NCI-H2107 treated with DMSO at 0.1 percent for 48 hours (cell line): ENCODE data around the gene FAU.
"Not testable (repeated sequence)": the region's sequence is repeated elsewhere in the genome, so short reads cannot be mapped to it uniquely, and the experiment has no call there.

ENCODE experiments used
- DNase-seq: peaks from one replicate; lab custom pipeline; 2025; ENCODE audit not compliant: unreplicated experiment; lab: John Stamatoyannopoulos, UW

The FAU gene

DNA sequence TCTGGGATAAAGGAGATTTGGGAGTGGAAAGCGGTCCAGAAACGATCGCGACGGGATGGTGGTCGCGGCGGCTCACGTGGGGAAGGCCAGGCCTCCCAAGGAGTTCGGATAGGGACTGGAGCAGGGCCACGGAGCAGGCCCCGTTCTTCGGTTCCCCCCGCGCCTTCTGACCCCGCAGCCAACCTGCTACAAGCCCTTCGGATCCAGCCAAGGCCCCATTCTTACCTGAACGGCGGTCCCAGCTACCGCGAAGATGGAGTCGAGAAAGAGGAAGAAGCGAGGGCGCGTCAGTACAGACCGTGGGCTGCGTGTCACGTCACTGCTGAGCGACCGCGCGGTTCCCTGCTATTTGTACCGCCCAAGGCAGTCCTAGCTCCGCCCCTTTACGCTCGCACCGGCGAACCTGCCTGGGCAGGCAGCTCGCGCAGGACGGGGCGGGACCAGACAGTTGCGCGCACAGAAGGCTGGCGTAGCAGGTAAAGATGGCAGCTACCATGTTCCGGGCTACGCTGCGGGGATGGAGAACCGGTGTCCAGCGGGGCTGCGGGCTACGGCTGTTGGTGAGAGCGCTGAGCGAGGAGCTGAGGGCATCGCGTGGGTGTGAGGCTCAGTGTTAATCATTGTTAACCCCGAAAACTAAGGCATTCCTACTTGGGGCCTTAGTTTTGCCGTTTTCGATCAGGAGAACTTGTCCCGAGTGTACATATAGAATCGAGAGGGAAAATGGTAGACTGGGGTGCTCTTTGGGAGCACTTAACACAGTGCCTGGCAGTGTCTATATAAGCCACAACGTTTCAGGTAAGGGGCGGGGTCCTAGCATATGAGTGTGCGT is at the start of gene FAU, which contains the start of gene MRPL49:
Gene FAU (minus strand): TSS at position 270 of the 832 bp plus-strand sequence. CDS start 321 bp downstream, outside the sequence.
Gene MRPL49 (plus strand): TSS at position 457 of the 832 bp plus-strand sequence. CDS start 26 bp downstream, at position 483.
- peak; percentile 96 for DNase-seq

DNA sequence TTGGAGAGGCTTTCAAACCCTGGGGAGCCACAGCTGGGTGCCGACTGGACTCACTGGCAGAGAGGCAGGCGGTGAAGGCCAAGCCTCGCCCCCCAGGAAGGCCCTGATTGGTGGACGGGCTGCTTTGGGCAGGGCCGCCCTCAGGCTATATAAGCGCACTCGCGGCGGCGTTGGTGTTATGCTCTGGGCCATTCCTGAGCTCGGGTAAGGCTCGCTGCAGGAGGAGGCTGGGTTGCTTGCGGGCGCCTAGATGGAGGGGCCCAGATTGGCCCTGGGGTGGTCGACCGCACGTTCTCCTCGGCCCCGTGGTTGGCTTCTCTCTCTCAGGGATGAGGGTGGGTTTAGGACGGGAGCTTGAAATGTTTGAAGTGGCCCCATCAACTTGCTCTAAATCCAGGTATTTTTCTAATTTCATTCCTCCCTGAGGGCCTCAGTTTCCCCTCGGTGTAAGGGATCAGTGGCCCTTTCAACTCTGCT is 48.2 kb upstream of the FAU start, which contains the start of gene SPDYC:
Gene SPDYC (plus strand): TSS at position 176 of the 477 bp plus-strand sequence. CDS start 1,125 bp downstream, outside the sequence.
- DNase-seq, result no peak

DNA sequence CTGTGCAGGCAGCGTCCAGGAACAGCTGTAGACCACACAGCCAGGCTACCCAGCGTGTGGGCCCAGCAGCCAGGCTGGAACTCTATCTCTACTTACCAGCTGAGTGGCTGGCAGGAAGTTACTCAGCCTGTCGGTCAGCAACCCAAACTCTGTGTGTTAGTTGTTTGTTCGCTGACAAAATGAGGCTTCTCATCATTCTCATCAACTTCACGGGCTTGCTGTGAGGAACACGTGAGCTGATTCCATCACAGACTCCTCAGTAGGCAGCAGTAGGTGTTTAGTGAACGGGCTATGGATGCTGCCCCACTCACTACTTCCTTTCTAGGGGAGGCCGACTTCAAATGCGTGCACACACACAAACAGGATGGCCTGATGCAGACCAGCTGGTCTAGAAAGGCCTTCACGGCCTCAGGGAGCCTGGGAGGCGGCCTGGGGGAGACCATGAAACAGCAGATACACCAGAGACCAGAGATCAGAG is 47.3 kb upstream of the FAU start:
- no peak for DNase-seq

DNA sequence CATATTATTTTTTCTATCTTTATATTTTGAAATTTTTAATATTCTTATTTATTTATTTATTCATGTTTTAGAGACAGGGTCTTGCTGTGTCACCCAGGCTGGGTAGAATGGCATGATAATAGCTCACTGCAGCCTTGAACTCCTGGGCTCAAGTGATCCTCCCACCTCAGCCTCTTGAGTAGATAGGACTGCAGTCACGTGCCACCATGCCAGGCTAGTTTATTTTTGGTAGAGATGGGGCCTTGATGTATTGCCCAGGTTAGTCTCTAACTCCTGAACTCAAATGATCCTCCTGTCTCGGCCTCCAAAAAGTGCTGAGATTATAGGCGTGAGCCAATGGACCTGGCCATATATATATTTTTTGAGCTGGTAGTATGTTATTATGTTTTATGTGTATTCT is 45.7 kb upstream of the FAU start:
- no peak for DNase-seq

DNA sequence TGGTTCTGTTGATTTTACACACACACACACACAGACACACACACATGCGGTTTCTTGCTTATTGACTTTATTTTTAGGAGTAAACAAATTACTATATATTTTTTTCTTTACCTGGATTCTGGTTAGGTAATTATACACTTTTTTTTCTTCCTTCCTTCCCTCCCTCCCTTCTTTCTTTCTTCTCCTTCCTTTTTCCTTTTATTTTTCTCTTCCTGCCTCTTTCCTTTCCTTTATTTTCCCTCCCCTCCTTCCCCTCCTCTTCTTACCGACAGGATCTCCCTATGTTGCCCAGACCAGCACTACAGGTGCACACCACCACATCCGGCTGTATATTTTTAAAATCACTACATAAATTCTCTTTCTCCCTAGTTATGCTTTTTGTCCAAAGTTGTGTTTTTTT is 45.0 kb upstream of the FAU start:
- DNase-seq, result no peak

DNA sequence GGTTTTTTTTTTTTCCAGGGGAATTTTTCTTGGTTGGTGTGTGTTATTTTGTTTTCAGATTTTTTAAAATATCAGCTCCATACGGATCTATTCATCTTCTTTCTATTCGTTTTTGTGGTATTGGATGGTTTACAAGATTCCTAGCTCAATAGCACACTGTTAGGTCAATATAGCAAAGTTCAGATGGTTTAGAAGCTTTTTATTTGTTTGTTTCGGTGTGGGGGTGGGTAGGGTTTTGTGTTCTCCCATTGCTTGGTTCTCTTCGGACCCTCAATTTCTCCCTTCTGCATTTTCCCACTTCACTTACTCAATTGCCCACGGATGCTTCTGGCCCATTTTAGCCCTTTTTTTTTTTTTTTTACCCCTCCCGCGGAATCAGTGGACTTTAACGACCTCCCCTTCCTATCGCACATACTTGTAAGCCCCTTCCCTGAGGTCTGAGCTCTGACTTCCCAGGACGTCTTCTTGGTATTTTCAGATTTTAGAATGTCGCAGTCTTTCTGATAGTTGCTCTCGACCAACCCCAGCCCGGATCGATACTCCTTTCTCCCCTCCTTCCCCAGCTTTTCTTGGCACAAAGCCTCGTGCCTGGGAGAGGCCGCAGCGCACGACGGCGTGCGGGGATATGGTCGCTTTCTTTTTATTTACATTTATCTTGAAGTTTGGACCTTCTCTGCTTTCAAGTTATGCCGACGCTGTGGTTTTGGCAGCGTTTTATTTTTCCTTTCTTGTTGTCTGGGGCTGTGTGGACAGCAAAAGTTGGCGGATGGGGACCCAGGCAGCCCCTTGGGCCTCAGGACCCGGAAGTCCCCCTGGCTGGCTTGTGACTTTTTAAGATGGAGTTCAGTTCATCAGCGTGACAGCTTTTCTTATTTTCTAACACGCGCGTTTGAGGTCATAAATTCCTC is 43.7 kb upstream of the FAU start:
- DNase-seq, result no peak

DNA sequence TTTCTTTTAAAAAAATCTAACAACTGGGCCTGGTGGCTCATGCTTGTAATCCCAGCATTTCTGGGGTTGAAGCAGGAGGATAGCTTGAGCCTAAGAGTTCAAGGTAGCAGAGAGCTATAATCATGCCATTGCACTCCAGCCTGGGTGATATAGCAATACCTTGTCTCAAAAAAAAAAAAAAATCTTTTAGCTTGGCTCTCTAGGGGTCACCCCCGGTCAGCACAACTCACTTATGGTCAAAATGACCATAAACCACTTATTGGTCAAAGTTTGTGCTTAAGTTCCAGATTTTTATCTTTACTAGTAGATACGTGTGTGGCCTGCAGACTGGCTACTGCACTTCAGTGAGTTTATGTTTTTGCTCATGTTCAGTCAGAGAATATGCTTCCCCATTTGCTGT is 41.8 kb upstream of the FAU start:
- DNase-seq, result no peak

DNA sequence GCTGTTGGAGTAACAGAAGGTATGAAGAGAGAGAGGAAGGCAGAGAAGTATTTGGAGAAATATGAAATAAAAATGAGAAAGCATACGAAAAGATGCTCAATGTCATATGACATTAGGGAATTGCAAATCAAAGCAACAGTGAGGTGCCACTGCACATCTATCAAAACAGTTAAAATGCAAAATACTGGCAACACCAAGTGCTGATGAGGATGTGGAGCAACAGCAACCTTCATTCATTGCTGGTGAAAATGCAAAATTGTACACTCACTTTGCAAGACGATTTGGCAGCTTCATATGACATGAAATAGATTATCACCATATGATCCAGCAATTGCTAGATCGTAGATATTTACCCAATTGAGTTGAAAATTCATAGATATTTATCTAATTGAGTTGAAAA is 38.7 kb upstream of the FAU start:
- DNase-seq, result no peak

DNA sequence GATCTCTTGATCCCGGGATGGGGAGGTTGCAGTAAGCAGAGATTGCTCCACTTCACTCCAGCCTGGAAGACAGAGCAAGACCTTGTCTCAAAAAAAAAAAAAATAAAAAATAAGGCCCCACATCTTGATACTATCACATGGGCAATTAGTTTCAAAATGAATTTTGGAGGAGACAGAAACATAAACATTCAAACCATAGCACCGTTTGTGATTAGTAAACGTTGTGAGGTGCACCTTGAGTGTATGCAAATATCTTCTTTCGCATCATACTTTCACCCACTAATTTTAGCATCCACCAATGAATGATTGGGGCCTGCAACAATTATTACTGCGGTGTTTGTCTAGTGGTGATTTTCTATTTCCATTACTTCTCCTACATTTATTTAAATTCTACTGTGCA is 37.1 kb upstream of the FAU start:
- no peak for DNase-seq

DNA sequence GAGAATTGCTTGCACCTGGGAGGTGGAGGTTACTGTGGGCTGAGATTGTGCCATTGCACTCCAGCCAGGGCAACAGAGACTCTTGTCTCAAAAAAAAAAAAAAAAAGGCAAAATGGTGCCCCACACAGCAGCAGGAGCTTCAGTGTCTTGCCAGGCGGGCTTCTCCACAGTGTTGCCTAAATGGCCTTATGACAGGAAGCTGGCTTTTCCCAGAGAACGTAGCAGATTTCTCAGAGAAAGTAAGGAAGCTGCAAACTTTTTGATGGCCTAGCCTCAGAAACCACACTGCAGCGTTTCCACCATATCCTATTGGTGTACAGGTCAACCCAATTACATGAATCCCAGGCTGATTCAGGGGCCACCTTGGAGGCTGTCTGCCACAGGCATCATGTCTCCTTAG is 35.4 kb upstream of the FAU start:
- no peak for DNase-seq

DNA sequence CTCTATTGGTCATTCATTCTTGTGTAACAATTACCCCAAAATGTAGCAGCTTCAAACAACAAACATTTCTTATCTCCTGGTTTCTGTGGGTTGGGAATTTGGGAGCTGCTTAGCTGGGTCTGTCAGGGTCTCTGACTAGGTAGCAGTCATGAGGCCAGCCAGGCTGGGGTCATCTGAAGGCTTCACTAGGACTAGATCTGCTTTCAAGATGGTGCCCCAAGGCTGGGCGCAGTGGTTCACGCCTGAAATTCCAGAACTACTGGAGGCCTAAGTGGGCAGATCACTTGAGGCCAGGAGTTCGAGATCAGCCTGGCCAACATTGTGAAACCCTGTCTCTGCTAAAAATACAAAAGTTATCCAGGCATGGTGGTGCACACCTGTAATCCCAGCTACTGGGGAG is 35.0 kb upstream of the FAU start:
- no peak for DNase-seq

DNA sequence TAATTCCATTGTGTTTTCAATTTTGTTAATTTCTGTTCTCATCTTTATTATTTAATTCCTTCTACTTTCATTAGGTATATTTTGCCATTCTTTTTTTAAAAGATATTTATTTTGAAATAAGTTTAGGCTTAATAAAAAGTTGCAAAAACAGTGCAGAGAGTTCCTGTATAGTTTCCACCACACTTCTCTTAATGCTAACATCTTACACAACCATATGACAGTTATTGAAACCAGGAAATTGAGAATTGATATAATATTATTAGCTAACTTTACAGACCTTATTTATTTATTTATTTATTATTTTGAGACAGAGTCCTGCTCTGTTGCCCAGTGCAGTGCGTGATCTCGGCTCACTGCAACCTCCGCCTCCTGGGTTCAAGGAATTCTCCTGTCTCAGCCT is 34.3 kb upstream of the FAU start:
- no peak for DNase-seq

DNA sequence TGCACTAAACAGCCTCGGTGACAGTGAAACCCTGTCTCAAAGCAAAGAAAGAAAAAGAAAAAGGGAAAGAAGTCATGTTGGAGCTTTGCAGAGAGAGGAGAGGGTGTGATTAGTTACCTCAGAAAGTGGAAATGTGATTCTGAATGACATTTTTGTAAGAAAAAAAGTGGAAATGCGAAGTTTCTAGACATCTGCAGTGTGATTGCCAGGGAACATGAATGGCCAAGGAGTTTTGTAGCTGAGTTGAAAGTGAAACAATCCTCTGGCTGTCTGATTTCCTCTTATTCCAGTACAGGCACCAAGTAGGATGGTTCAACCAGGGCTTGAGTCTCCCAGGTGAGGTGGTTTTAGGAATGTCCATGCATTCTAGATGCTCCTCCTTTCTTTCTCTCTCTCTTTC is 30.2 kb upstream of the FAU start:
- no peak for DNase-seq

DNA sequence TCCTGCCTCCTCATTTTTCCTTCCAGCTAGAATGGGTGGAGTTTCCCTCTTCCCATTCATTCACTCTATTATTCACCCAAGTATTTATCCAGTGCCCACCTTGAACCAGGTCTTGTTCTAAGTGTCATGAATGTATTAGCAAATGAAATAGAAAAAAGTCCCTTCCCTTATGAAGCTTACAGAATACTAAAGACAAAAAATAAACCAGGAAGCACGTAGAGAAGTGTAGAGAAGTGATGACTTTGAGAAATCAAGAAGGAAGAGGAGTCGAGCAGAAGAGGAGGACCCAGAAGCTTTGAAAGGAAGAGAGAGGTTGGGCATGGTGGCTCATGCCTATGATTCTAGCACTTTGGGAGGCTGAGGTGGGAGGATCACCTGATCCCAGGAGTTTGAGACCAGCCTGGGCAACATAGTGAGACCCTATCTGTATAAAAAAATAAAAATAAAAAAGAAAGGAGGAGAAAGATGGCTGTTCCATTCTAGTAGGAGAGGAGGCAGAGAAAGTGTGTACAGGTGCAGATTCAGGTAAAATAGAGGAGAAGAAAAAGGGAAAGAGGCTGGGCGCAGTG is 29.5 kb upstream of the FAU start:
- no peak for DNase-seq

DNA sequence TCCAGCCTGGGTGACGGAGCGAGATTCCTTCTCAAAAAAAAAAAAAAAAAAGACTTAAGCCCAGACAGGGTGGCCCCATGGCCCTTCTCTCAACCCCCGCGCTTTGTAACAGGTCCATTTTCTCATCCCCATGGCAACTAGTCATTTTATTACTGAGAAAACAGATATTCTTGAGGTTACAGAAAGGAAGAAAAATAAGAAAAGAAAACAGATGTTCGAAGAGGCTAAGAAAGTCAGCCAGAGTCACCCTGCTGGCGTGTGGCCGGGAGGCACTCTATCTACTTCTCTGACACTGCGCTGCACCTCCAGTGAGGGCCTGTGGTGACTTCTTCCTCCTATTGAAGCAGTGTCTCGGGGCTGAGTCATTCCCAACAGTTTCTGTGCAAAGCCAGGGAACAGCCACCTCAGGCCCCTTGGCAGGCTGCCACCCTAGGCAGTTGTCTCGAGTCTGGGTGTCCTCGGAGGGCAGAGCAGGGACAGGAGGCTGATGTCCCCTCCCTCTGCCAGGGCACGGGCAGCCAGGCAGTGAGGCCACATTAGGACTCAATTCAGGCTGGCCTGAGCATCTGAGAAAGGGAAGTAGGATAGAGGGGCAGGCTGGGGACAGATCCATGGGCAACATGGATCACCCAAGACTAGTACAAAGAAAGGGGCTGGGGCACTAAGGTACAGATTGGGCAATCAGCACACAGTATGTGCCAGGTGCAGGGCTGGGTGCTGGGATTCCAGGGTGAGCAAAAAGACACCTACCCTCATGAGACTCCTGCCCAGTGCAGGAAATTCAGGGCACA is 28.8 kb upstream of the FAU start:
- peak; percentile 66 for DNase-seq

DNA sequence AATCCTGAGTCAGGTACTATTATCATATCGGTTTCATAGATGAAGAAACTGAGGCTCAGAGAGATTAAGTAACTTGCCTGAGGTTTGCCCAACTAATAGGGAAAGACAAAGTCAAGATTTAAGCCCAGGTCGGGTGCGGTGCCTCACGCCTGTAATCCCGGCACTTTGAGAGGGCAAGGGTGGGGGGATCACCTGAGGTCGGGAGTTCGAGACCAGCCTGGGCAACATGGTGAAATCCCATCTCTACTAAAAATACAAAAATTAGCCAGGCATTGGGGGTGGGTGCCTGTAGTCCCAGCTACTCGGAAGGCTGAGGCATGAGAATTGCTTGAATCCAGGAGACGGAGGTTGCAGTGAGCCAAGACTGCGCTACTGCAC is 28.2 kb upstream of the FAU start:
- not testable (repeated sequence) for DNase-seq

DNA sequence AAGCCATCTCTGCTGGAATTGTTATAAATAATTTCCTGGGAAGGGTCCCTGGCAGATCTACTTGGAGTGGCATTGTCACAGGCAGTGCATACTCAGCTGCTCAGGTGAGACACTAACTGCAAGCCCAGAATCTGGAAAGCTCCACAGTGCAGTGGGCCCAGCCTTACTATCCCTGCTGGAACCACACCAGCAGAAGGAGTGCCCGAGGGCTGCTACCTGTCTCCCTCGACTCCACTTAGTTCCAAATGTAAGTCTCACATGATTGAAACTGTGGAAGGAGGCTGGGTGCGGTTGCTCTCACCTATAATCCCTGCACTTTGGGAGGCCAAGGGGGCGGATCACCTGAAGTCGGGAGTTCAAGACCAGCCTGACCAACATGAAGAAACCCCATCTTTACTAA is 26.7 kb upstream of the FAU start:
- DNase-seq, result no peak

DNA sequence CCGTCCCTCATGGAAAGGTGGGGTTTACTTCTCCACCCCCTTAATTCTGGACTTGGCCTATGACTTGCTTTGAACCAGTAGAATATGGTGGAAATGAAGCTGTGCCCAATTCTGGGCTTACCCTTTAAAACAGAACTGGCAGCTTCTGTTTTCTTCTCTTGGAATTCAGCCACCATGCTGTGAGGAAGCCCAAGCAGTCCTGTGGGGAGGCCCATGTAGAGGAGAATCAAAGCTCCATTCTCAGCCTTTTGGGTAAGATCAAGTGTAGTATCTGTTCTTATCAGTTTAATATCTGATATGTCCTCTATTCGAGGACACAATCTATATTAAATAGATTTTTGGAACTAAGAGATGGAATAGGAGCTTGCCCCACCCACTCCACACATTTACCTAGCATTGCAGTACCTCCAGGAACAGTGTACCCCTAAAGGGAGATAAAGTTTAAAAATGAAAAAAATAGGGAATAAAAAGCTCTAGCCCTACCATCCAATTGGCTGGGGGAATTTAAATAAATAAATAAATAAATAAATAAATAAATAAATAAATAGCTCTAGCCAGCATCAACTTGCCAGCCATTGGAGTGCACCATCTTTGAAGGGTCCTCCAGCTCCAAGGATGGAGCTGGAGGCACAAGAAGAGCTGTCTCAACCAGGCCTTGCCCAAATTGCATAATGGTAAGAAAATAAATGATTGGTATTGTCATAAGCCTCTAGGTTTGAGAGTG is 25.6 kb upstream of the FAU start:
- DNase-seq, result no peak

DNA sequence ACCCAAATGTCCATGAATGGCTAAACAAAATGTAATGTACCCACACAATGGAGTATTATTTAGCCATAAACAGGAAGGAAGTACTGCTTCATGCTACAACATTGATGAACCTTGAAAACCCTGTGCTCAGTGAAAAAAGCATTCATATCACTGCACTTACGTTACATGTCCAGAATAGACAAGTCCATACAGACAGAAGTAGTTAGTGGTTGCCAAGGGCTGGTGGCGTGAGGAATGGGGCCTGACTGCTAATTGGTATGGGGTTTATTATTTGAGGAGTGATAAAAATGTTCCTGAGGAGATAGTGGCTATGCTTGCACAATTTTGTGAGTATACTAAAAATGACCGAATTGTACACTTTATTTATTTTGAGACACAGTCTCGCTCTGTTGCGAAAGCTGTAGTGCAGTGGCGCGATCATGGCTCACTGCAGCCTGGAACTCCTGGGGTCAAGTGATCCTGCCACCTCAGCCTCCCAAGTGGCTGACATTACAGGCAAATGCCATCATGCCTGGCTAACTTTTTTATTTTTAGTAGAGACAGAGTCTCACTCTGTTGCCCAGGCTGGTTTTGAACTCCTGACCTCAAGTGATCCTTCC is 20.1 kb upstream of the FAU start:
- no peak for DNase-seq
